ENCODE data around the gene CBFB. TPM values are rescaled to one million over a fixed set of nuclear protein-coding genes. Genes with fewer than 3 reads are reported as not detected.

Gene CBFB
- total and polyA plus RNA-seq, 2 of the 4 experiments (the other 2 are of a cell fraction), result 44.2 to 48.0 TPM

- Histone ChIP-seq H3K9me1 (ENCODE audit: insufficient read depth, low read length) (peaks cover 18% of the 10 kb centered on the region), H3K9me3 (ENCODE audit: control insufficient read depth, insufficient read depth, low read length) (no peaks in the 10 kb centered on the region), H3K27ac (ENCODE audit: insufficient read depth, low read length) (no peak overlapping the region), H4K91ac (ENCODE audit: insufficient read depth, low read depth, low read length) (no peak overlapping the region), H2BK5ac (ENCODE audit: low read depth, low read length, poor library complexity, severe bottlenecking) (no peak overlapping the region), H3K23ac (ENCODE audit: low read depth, low read length) (no peak overlapping the region), H2BK120ac (ENCODE audit: low read depth, low read length) (no peak overlapping the region), H2AK5ac (ENCODE audit: low read depth, low read length) (no peak overlapping the region), H2BK20ac (ENCODE audit: low read depth, low read length) (no peak overlapping the region), H2AK9ac (replicated peaks; ENCODE audit: low read depth, low read length, poor library complexity) (no peak overlapping the region), H3K4me3 (ENCODE audit: insufficient read depth, low read depth, low read length) (no peak overlapping the region), H4K5ac (ENCODE audit: low read depth, low read length) (no peak overlapping the region), H3K4me2 (ENCODE audit: low read depth, low read length) (no peak overlapping the region), H4K8ac (ENCODE audit: low read depth in 2 of 2, low read length in 2 of 2) (no peak overlapping the region), H3K4me1 (ENCODE audit: control insufficient read depth, insufficient read depth, low read length) (peaks cover 5% of the 10 kb centered on the region), H3K56ac (ENCODE audit: extremely low read depth, insufficient read depth, low read length) (no peak overlapping the region), H3K36me3 (ENCODE audit: control insufficient read depth, insufficient read depth, low read length) (peaks cover 16% of the 10 kb centered on the region), H3K79me1 (ENCODE audit: low read depth in 1 of 2, low read length in 2 of 2) (peaks cover 34 to 61% of the 10 kb centered on the region in 2 experiments), H3K4ac (ENCODE audit: low read depth, low read length) (no peak overlapping the region), H2AFZ (replicated peaks; ENCODE audit: low read length, poor library complexity) (no peak overlapping the region), H4K20me1 (ENCODE audit: insufficient read depth, low read length) (peaks cover 47% of the 10 kb centered on the region), H3K18ac (ENCODE audit: low read depth, low read length) (no peak overlapping the region), H3K14ac (replicated peaks; ENCODE audit: low read depth, low read length) (no peak overlapping the region), H3K27me3 (ENCODE audit: control insufficient read depth, insufficient read depth, low read length) (no peaks in the 10 kb centered on the region), H3K9ac (ENCODE audit: low read depth, low read length) (no peak overlapping the region), H2BK15ac (ENCODE audit: low read depth, low read length) (no peak overlapping the region)
- dilution Hi-C loops (cut with HindIII; ENCODE audit: low sequenced_read_pairs, unreplicated experiment) (no loop called here), intact Hi-C loops (cut with micrococcal nuclease) (no loop called here), in situ Hi-C loops (cut with MboI; ENCODE audit: low sequenced_read_pairs) (no loop called here)
- DNase-seq (peak; percentile 18), ATAC-seq (ENCODE audit: low read depth) (no peak)
- TF ChIP-seq MAZ (IDR thresholded peaks at IDR 0.05; ENCODE audit: borderline replicate concordance, low read depth, low read length), result no peak
- TF ChIP-seq FOS (IDR thresholded peaks at IDR 0.05; ENCODE audit: low read depth, low read length), result no peak
- TF ChIP-seq ELK1 (IDR thresholded peaks at IDR 0.05; ENCODE audit: borderline replicate concordance, low read depth, low read length), result no peak
- no peak for TF ChIP-seq CEBPB (IDR thresholded peaks at IDR 0.05; ENCODE audit: low read depth, low read length)
- TF ChIP-seq RFX5 (IDR thresholded peaks at IDR 0.05; ENCODE audit: low read depth, low read length), result no peak
- TF ChIP-seq CHD1 (IDR thresholded peaks at IDR 0.05; ENCODE audit: low read depth, low read length), result no peak
- TF ChIP-seq NFE2L2 (IDR thresholded peaks at IDR 0.05; ENCODE audit: low read depth, low read length), result no peak
- TF ChIP-seq RAD21 (IDR thresholded peaks at IDR 0.05; ENCODE audit: low read length), result no peak
- TF ChIP-seq CTCF (conservative IDR thresholded peaks at IDR 0.05; ENCODE audit: low read depth, low read length), result no peak
- no peak for TF ChIP-seq BHLHE40 (IDR thresholded peaks at IDR 0.05; ENCODE audit: low read depth, low read length)
- no peak for TF ChIP-seq RCOR1 (IDR thresholded peaks at IDR 0.05; ENCODE audit: insufficient replicate concordance, low read length)
- TF ChIP-seq SMC3 (IDR thresholded peaks at IDR 0.05; ENCODE audit: low read depth, low read length), result no peak
- TF ChIP-seq MAFK (IDR thresholded peaks at IDR 0.05; ENCODE audit: low read depth, low read length), result no peak
- TF ChIP-seq, protein P1, sequence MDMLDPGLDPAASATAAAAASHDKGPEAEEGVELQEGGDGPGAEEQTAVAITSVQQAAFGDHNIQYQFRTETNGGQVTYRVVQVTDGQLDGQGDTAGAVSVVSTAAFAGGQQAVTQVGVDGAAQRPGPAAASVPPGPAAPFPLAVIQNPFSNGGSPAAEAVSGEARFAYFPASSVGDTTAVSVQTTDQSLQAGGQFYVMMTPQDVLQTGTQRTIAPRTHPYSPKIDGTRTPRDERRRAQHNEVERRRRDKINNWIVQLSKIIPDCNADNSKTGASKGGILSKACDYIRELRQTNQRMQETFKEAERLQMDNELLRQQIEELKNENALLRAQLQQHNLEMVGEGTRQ (IDR thresholded peaks at IDR 0.05; ENCODE audit: low read depth, low read length), result no peak
- TF ChIP-seq MXI1 (IDR thresholded peaks at IDR 0.05; ENCODE audit: borderline replicate concordance, low read depth, low read length), result no peak
- no peak for TF ChIP-seq POLR2A (IDR thresholded peaks at IDR 0.05; ENCODE audit: low read depth, low read length)
- ChIA-PET CTCF (interaction anchor here (1.1 kb wide), 1 partner anchor 159 kb away, joined by 3 read pairs; the partner anchor contains the start of gene CES3), POLR2A (ENCODE audit: unreplicated experiment) (no interaction called here)
- WGBS, 2 experiments (ENCODE audit: extremely low coverage in 2 of 2, insufficient read length in 1 of 2), result 100% methylated on average over 1 of the region's 5 CpGs; no CpG with 5 or more reads in 1 of the 2 experiments
- BruUV-seq (replicated peaks), result no TSS peak
Measured at GRCh38 chr16:67120025-67120424, 91.1 kb downstream of the CBFB start.

All from IMR-90 (cell line).